ENCODE measurements around the gene FAIM. TPM values are rescaled to one million over a fixed set of nuclear protein-coding genes. Genes with fewer than 3 reads are reported as not detected.

FAIM gene
- total and polyA plus RNA-seq, 2 experiments from 2014 or later = 12.0 to 29.7 TPM

DNA sequence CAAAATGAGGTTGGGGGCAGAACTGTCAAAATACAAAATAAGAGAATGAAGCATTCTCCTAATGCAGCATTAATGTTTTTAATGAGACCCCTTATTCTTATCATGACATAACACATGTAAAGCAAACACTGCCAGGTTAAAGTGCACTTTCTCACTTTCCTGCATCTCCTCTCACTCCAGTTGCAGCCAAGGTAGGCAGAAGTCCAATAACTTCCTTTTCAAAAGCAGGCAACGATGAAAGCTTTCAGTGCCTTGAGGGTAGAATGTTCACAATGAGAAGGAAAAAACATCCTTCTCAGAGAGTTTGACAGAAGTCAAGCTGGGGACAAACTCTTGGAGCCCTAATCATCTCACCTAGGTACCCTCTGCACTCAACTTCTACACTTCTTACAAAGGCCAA lies 59.5 kb downstream of the FAIM start:
- Histone ChIP-seq H3K79me2 (replicated peaks; ENCODE audit: insufficient read depth) (no peaks in the 10 kb centered on the region), H3F3A (replicated peaks; ENCODE audit: low read depth) (no peaks in the 10 kb centered on the region), H3K9me2 (ENCODE audit: insufficient read depth) (no peaks in the 10 kb centered on the region), H4K20me1 (replicated peaks; ENCODE audit: insufficient read depth) (no peaks in the 10 kb centered on the region), H2AFZ (no peak overlapping the region), H3K4me3 (no peak overlapping the region), H3K4me2 (no peak overlapping the region), H3K4me1 (ENCODE audit: insufficient read depth) (peaks cover 6% of the 10 kb centered on the region; the same call in 1 of the 2 replicates), H3K36me3 (ENCODE audit: insufficient read depth) (peaks cover 8% of the 10 kb centered on the region), H3K27me3 (ENCODE audit: insufficient read depth) (no peaks in the 10 kb centered on the region), H3K27ac (ENCODE audit: low read depth) (no peak overlapping the region)
- peaks cover 5% of the 10 kb centered on the region for H3K27me3 Mint-ChIP-seq (ENCODE audit: insufficient read depth, low read depth, poor library complexity)
- TF ChIP-seq, protein P1, sequence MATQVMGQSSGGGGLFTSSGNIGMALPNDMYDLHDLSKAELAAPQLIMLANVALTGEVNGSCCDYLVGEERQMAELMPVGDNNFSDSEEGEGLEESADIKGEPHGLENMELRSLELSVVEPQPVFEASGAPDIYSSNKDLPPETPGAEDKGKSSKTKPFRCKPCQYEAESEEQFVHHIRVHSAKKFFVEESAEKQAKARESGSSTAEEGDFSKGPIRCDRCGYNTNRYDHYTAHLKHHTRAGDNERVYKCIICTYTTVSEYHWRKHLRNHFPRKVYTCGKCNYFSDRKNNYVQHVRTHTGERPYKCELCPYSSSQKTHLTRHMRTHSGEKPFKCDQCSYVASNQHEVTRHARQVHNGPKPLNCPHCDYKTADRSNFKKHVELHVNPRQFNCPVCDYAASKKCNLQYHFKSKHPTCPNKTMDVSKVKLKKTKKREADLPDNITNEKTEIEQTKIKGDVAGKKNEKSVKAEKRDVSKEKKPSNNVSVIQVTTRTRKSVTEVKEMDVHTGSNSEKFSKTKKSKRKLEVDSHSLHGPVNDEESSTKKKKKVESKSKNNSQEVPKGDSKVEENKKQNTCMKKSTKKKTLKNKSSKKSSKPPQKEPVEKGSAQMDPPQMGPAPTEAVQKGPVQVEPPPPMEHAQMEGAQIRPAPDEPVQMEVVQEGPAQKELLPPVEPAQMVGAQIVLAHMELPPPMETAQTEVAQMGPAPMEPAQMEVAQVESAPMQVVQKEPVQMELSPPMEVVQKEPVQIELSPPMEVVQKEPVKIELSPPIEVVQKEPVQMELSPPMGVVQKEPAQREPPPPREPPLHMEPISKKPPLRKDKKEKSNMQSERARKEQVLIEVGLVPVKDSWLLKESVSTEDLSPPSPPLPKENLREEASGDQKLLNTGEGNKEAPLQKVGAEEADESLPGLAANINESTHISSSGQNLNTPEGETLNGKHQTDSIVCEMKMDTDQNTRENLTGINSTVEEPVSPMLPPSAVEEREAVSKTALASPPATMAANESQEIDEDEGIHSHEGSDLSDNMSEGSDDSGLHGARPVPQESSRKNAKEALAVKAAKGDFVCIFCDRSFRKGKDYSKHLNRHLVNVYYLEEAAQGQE (IDR thresholded peaks at IDR 0.05; ENCODE audit: unreplicated experiment) = no peak
- no peak for TF ChIP-seq ZNF331 (CRISPR knock-in tag; IDR thresholded peaks at IDR 0.05; ENCODE audit: low read depth)
- H3K9me3 Mint-ChIP-seq = no peaks in the 10 kb centered on the region
- no peak overlapping the region for H3K27ac Mint-ChIP-seq
- H3K36me3 Mint-ChIP-seq (ENCODE audit: low read depth) = peaks cover 23% of the 10 kb centered on the region
- no peak for DNase-seq (ENCODE audit: low spot score)
- ATAC-seq = no peak
- H3K4me1 Mint-ChIP-seq = peaks cover 11% of the 10 kb centered on the region; the same call in 2 of the 3 replicates
- no peak overlapping the region for H3K4me3 Mint-ChIP-seq

DNA sequence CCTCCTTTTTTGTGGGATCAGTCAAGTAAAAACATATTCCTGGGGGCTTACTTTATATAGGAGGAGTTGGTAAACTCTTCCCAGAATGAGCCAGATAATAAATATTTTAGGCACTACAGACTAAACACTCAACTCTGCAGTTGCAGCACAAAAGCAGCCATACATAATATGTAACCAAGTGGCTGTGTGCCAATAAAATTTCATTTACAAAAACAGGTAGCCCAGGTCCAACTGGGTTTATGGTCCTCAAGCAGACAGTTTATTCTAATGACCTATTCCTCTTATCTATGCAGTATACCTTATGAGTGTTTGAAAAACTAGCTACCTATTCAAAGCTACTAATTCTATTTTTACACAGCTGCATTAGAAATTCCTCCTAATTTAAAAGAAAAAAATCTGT lies 61.8 kb downstream of the FAIM start:
- Histone ChIP-seq H3F3A (replicated peaks; ENCODE audit: low read depth) (no peaks in the 10 kb centered on the region), H3K36me3 (ENCODE audit: insufficient read depth) (no peaks in the 10 kb centered on the region), H3K27me3 (ENCODE audit: insufficient read depth) (no peaks in the 10 kb centered on the region), H3K4me2 (no peak overlapping the region), H3K4me3 (no peak overlapping the region), H2AFZ (no peak overlapping the region), H3K9me2 (ENCODE audit: insufficient read depth) (no peaks in the 10 kb centered on the region), H3K4me1 (ENCODE audit: insufficient read depth) (peaks cover 6% of the 10 kb centered on the region), H4K20me1 (replicated peaks; ENCODE audit: insufficient read depth) (peaks cover 2% of the 10 kb centered on the region; the same call in 1 of the 2 replicates), H3K27ac (ENCODE audit: low read depth) (no peak overlapping the region), H3K79me2 (replicated peaks; ENCODE audit: insufficient read depth) (no peaks in the 10 kb centered on the region)
- peak overlapping the region; percentile 30; the same call in 1 of the 2 replicates for H3K27ac Mint-ChIP-seq
- H3K36me3 Mint-ChIP-seq (ENCODE audit: low read depth) = peaks cover 19% of the 10 kb centered on the region; the same call in 2 of the 3 replicates
- peaks cover 5% of the 10 kb centered on the region for H3K27me3 Mint-ChIP-seq (ENCODE audit: insufficient read depth, low read depth, poor library complexity)
- no peak overlapping the region for H3K4me3 Mint-ChIP-seq
- peaks cover 20% of the 10 kb centered on the region; the same call in 2 of the 3 replicates for H3K4me1 Mint-ChIP-seq
- TF ChIP-seq ZNF331 (CRISPR knock-in tag; IDR thresholded peaks at IDR 0.05; ENCODE audit: low read depth) (no peak), STAT1 (IDR thresholded peaks at IDR 0.05; ENCODE audit: unreplicated experiment) (no peak), POLR2AphosphoS5 (IDR thresholded peaks at IDR 0.05; ENCODE audit: low read depth) (no peak), ZNF114 (CRISPR knock-in tag; IDR thresholded peaks at IDR 0.05) (no peak), NANOG (IDR thresholded peaks at IDR 0.05; ENCODE audit: borderline replicate concordance) (no peak), EZH2phosphoT487 (IDR thresholded peaks at IDR 0.05; ENCODE audit: unreplicated experiment) (no peak), CREB1 (CRISPR knock-in tag; IDR thresholded peaks at IDR 0.05; ENCODE audit: low read depth) (no peak)
- TF ChIP-seq, protein P1 (IDR thresholded peaks at IDR 0.05; ENCODE audit: unreplicated experiment) = no peak
- ATAC-seq (no peak), DNase-seq (ENCODE audit: low spot score) (no peak)
- peaks cover 5% of the 10 kb centered on the region; the same call in 2 of the 3 replicates for H3K9me3 Mint-ChIP-seq

All from GM23338 (cell line).